Measurements from ENCODE around the gene UGT2B7. TPM values are rescaled to one million over a fixed set of nuclear protein-coding genes. Genes with fewer than 3 reads are reported as not detected.
"Not testable (repeated sequence)": the region's sequence is repeated elsewhere in the genome, so short reads cannot be mapped to it uniquely, and the experiment has no call there.

UGT2B7 gene
- total RNA-seq, 6 experiments from 2014 or later: 0.14 to 0.24 (median 0.20) TPM; not detected in 3

DNA sequence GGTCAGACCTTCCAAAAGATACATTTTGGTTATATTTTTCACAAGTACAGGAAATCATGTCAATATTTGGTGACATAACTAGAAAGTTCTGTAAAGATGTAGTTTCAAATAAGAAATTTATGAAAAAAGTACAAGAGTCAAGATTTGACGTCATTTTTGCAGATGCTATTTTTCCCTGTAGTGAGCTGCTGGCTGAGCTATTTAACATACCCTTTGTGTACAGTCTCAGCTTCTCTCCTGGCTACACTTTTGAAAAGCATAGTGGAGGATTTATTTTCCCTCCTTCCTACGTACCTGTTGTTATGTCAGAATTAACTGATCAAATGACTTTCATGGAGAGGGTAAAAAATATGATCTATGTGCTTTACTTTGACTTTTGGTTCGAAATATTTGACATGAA, 536 bp downstream of the UGT2B7 start:
- Mint-ChIP-seq H3K36me3 (ENCODE audit: low read depth) (no peaks in the 10 kb centered on the region), H3K9me3 (no peaks in the 10 kb centered on the region), H3K4me1 (ENCODE audit: low read depth) (peaks cover 48% of the 10 kb centered on the region), H3K27me3 (ENCODE audit: insufficient read depth) (no peaks in the 10 kb centered on the region), H3K4me3 (no peak overlapping the region), H3K27ac (no peak overlapping the region)
- TF ChIP-seq, protein P1, sequence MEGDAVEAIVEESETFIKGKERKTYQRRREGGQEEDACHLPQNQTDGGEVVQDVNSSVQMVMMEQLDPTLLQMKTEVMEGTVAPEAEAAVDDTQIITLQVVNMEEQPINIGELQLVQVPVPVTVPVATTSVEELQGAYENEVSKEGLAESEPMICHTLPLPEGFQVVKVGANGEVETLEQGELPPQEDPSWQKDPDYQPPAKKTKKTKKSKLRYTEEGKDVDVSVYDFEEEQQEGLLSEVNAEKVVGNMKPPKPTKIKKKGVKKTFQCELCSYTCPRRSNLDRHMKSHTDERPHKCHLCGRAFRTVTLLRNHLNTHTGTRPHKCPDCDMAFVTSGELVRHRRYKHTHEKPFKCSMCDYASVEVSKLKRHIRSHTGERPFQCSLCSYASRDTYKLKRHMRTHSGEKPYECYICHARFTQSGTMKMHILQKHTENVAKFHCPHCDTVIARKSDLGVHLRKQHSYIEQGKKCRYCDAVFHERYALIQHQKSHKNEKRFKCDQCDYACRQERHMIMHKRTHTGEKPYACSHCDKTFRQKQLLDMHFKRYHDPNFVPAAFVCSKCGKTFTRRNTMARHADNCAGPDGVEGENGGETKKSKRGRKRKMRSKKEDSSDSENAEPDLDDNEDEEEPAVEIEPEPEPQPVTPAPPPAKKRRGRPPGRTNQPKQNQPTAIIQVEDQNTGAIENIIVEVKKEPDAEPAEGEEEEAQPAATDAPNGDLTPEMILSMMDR (IDR thresholded peaks at IDR 0.05): no peak
- DNase-seq: no peak

GRCh38 chr4:69098470-69098869, 2.2 kb downstream of the UGT2B7 start:
- TF ChIP-seq, protein P1 (IDR thresholded peaks at IDR 0.05): no peak
- DNase-seq: no peak

DNA sequence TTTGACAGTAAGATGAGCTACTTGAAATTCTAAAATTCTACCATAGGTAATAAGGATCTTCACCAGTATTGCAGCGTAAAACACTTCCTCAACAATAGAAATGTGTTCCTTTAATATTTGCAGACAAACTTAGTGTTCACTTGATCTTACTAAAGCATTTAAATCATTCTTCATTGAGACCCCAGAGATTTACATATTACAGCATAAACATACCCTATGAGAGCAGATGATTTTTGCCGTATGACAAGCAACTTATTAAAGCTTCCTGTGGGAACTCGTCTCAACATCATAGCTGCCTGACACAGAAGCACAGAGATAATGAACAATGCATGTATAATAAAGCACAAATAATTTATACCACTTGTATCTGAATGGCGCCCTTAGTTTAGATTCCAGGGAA, 3.6 kb downstream of the UGT2B7 start:
- H3K9me3 Mint-ChIP-seq: no peaks in the 10 kb centered on the region
- H3K27me3 Mint-ChIP-seq (ENCODE audit: insufficient read depth): no peaks in the 10 kb centered on the region
- peaks cover 24% of the 10 kb centered on the region for H3K4me1 Mint-ChIP-seq (ENCODE audit: low read depth)
- no peaks in the 10 kb centered on the region for H3K36me3 Mint-ChIP-seq (ENCODE audit: low read depth)
- TF ChIP-seq, protein P1 (IDR thresholded peaks at IDR 0.05): no peak
- no peak overlapping the region for H3K4me3 Mint-ChIP-seq
- no peak overlapping the region for H3K27ac Mint-ChIP-seq
- DNase-seq: no peak

More at GRCh38 chr4:69098470-69098869, 2.2 kb downstream of the UGT2B7 start:
- no peaks in the 10 kb centered on the region for H3K27me3 Mint-ChIP-seq (ENCODE audit: insufficient read depth)
- peaks cover 31% of the 10 kb centered on the region for H3K4me1 Mint-ChIP-seq (ENCODE audit: low read depth)
- H3K27ac Mint-ChIP-seq: no peak overlapping the region
- H3K9me3 Mint-ChIP-seq: no peaks in the 10 kb centered on the region
- no peak overlapping the region for H3K4me3 Mint-ChIP-seq
- no peaks in the 10 kb centered on the region for H3K36me3 Mint-ChIP-seq (ENCODE audit: low read depth)

GRCh38 chr4:69102668-69103067, 6.4 kb downstream of the UGT2B7 start:
- not testable (repeated sequence) for H3K4me1 Mint-ChIP-seq (ENCODE audit: low read depth); DNase-seq; H3K4me3 Mint-ChIP-seq; H3K27ac Mint-ChIP-seq; H3K36me3 Mint-ChIP-seq (ENCODE audit: low read depth); H3K9me3 Mint-ChIP-seq; H3K27me3 Mint-ChIP-seq (ENCODE audit: insufficient read depth)

DNA sequence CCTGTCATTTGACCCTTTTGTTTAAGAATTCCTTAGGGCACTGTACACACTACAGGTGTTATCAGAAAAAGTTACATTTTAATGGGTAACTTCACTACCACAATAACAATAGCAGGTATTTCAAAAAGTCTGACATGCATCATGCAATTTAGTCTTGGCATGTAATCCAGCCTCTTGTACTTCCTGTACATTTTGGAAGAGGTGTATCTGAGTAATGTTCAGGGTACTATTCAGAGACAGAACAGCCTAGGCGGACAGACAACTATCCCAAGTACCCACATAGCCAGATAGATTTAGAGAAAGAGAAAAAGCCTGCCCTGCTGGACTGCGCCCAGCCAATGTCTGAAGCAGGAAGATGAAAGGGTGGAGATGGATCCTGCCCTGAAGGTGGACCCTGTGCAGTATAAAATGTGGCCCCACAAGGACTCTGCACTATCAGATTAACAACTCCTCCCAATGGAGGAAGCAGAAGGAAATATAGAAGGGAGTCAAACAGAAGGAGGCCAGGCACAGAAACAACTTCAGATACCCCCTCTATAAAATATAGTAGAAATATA, 8.5 kb downstream of the UGT2B7 start:
- Mint-ChIP-seq H3K27ac (no peak overlapping the region), H3K27me3 (ENCODE audit: insufficient read depth) (no peaks in the 10 kb centered on the region), H3K4me1 (ENCODE audit: low read depth) (no peaks in the 10 kb centered on the region), H3K4me3 (no peak overlapping the region), H3K9me3 (no peaks in the 10 kb centered on the region), H3K36me3 (ENCODE audit: low read depth) (no peaks in the 10 kb centered on the region)
- TF ChIP-seq, protein P1 (IDR thresholded peaks at IDR 0.05): no peak
- no peak for DNase-seq

GRCh38 chr4:69115151-69115850, 19.0 kb downstream of the UGT2B7 start:
- not testable (repeated sequence) for H3K9me3 Mint-ChIP-seq; H3K36me3 Mint-ChIP-seq (ENCODE audit: low read depth); H3K4me3 Mint-ChIP-seq

More at GRCh38 chr4:69115151-69115850, 19.0 kb downstream of the UGT2B7 start:
- H3K4me1 Mint-ChIP-seq (ENCODE audit: low read depth): peaks cover 15% of the 10 kb centered on the region
- DNase-seq; H3K27me3 Mint-ChIP-seq (ENCODE audit: insufficient read depth); H3K27ac Mint-ChIP-seq: not testable (repeated sequence)
